Stimulated activated CD4-positive, alpha-beta T cell treated with anti-CD3 and anti-CD28 coated beads, Interleukin-2, amount 100 ng/mL, for 48 hours (primary cell): Measurements from ENCODE around the gene ATP5F1B.
A peak's percentile ranks its signal among the peaks of the same experiment; 100 is the strongest.
"Not testable (repeated sequence)": the region's sequence is repeated elsewhere in the genome, so short reads cannot be mapped to it uniquely, and the experiment has no call there.

Source experiments
- DNase-seq, 2 donors: peaks; one replicate each; pipeline ENCODE4 v3.0.0-alpha.2; 2020

ATP5F1B gene

GRCh38 chr12:56645717-56646446, at the start of gene ATP5F1B:
Gene ATP5F1B, minus strand, starts transcription at chr12:56645984. Its CDS starts 21 bp downstream, at chr12:56645963.
- DNase-seq: peak; percentile 77 to 83

DNA sequence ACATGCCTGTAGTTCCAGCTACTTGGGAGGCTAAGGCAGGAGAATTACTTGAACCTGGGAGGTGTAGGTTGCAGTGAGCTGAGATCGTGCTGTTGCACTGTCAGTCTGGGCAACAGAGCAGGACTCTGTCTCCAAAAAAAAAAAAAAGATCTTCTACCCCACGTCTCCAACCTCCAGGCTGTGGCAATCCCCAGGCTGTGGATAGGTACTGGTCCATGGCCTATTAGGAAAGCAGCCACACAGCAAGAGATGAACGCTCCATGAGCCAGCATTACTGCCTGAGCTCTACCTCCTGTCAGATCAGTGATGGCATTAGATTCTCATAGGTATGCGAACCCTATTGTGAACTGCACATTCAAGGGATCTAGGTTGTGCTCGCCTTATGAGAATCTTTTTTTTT, 48.4 kb upstream of the ATP5F1B start:
- DNase-seq: no peak

GRCh38 chr12:56688846-56689109, 43.0 kb upstream of the ATP5F1B start:
- DNase-seq: no peak

DNA sequence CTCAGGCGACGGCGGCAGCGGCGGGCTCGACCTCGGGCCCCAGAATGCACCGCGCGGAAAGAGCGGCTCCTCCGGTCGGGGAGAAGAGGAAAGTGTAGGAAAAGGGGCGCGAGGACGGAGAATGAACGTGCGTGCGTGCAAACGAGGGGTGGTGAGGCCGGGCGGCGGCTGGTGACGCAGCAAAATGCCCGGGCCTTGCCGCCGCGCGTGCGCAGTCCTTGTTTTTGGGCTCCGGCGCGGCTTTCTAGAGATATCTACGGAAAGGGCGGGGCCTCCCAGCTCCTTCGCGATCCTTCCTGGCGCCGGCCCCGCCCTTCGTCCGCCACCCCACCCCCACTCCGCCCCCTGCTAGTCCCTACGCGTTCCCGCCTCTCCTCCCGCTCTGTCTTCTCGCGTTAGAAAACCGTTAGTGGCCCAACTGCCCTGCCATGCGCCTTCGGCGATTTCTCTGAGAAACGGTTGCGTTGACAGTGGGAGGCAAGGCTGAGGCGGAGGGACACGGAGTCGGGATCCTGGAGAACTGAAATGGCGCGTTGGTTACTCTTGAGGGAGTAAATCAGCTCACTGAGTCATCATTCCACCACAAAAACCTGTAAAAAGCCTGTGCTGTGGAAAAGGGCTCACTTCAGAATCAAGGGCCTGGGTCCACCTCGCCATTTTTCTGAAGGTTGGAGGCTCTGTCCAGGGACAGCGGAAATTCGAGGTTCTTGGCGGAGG, 42.5 kb upstream of the ATP5F1B start, which contains the start of gene PTGES3:
Gene PTGES3, minus strand, starts transcription at position 156 of the 717 bp plus-strand sequence. CDS start 285 bp downstream, outside the sequence.
- peak; percentile 98 for DNase-seq

DNA sequence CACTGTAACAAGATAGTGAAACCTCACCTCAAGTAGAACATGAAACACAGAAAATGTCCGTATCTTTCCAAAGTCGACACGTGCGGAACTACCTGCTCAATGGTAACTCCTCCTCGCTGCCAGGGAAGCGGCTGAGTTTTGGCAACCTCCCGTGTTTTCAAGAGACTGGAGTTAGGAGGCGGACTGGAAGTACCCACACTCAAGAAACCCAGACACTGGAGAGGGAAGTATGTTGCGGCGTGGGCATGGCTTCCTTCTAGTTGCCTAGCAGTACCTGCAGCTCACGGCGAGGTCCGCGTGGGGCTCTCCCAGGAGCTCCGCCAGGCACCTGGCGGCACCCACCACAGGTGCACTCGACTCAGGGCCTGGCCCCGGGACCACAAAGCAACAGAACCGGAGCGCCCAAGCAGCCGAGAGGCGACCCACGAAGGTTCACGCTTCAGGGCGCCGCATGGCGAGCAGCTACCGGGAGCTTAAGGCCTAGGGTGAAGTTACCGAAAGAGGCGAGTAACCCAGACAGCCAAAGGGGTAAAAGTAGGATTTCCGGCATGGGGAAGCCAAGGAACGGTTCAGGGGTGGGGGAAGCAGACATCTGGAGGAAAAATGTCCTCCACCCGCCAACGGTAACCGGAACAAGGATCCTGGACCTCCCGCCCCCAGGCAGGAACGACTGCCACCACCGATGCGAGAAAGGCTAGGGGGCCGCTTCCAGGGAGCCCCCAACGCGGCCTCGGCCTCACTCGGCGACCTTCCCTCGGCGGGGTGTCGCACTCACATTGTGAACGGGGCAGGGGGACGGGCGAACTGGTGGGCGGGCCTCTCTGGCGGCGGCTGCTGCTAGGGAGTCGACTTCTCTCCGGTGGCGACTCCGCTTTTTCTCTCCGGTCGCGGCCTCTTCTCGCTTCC, 41.7 kb upstream of the ATP5F1B start:
- DNase-seq: peak; percentile 36 to 43

- DNase-seq: no peak
Observed at GRCh38 chr12:56684745-56685359, 39.1 kb upstream of the ATP5F1B start.

- DNase-seq: no peak
Observed at GRCh38 chr12:56682323-56682722, 36.5 kb upstream of the ATP5F1B start.

DNA sequence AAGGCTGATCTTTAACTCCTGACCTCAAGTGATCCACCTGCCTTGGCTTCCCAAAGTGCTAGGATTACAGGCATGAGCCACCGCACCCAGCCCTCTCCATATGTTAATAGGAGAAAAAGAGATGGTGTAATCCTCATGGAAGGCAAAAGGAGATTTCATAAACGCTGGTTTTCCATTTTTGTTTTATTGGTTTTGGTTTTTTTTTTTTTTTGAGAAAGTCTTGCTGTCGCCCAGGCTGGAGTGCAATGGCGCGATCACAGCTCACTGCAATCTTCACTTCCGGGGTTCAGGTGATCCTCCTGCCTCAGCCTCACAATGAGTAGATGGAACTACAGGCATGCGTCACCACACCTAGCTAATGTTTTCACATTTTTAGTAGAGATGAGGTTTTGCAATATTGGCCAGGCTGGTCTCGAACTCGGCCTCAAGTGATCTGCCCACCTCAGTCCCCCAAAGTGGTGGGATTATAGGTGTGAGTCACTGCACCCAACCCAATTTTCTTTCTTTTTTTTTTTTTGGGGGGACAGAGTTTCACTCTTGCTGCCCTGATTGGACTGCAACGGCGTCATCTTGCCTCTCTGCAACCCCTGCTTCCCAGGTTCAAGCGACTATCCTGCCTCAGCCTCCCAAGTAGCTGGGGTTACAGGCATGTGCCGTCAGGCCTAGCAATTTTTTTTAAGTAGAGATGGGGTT, 34.2 kb upstream of the ATP5F1B start:
- no peak for DNase-seq

GRCh38 chr12:56678852-56679251, 33.1 kb upstream of the ATP5F1B start:
- no peak for DNase-seq

GRCh38 chr12:56677680-56678079, 31.9 kb upstream of the ATP5F1B start:
- no peak for DNase-seq

DNA sequence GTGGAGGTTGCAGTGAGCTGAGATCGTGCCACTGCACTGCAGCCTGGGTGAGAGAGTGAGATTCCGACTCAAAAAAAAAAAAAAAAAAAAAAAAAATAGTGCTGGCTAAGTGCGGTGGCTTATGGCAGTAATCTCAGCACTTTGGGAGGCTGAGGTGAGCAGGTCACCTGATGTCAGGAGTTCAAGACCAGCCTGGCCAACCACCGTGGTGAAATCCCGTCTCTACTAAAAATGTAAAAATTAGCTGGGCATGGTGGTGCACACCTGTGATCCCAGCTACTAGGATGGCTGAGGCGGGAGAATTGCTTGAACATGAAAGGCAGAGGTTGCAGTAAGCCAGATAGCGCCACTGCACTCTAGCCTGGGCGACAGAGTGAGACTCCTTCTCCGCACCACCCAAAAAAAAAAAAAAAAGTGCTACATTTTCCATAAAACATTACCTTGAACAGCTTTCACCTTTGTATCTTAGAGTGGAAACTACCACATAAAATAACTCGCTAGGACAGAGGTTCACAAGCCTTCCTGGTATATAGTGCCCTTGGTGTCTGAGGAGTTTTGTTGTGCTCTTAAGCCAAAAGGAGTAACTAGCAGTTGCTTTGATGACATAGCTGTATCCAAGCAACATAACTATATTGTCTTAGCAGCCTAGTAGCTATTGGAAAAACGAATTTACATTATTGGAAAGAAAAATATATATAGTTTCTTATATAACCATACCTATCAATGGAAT, 31.2 kb upstream of the ATP5F1B start:
- DNase-seq: no peak

DNA sequence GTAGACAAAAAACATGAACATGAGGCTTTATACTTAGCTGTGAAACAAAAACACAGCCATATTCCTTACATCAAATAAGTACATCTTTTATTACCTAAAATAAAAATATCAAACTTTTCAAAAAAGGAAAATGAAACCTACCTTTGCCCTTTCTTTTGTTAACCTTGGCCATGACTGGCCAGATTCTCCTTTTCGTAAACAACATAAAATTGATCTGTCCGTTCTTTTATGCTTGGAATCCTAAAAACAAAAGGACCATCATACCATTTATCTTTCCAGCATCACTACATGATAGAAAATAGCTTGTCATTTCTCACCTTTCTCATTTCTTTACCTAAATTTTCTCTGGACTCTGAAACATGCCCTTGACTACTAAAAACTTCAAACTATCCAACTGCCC, 25.8 kb upstream of the ATP5F1B start:
- DNase-seq: no peak

DNA sequence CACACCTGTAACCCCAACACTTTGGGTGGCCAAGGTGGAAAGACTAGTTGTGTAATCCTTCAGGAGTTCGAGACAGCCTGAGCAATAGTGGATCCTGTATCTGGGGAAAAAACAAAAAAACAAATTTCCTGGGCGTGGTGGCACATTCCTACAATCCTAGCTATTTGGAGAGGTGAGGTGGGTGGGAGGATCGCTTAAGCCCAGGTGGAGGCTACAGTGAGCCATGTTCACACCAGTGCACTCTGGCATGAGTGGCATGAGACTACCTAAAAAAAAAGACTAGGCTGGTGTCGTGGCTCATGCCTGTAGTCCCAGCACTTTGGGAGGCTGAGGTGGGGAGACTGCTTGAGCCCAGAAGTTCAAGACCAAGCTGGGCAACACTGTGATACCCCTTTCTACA, 25.1 kb upstream of the ATP5F1B start:
- no peak for DNase-seq

- DNase-seq: no peak
Observed at GRCh38 chr12:56668197-56668457, 22.3 kb upstream of the ATP5F1B start.

DNA sequence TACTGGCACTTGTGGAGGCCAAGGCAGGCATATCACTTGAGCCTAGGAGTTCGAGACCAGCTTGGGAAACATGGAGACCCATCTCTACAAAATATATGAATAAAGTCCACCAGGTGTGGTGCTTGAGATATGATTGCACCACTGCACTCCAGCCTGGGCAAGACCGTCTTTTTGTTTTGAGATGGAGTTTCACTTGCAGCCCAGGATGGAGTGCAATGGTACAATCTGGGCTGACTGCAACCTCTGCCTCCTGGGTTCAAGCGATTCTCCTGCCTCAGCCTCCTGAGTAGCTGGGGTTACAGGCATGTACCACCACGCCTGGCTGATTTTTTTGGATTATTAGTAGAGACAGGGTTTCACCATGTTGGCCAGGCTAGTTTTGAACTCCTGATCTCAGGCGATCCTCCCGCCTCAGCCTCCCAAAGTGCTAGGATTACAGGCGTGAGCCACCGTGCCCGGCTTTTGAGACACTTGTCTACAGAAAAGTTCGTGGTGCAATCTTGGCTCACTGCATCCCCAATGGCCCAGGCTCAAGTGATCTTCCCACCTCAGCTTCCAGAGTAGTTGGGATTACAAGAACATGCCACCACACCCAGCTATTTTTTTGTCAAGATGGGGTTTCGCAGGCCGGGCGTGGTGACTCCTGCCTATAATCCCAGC, 16.3 kb upstream of the ATP5F1B start:
- no peak for DNase-seq

DNA sequence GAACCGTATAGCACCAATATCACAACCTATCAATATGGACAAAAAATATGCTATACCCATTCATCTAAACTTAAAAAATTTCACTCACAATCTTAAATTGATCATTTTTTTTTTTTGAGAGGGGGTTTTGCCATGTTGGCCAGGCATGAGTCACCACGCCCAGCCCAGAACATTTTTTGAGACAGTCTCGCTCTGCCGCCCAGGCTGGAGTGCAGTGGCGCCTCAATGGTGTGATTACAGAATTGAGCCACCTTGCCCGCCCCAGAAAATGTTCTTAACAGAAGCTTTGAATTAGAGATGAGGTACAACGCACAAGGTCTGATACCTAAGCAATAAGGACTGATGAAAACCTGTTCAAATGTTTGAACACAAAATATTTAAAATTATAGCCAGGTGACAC, 15.8 kb upstream of the ATP5F1B start:
- DNase-seq: no peak

- no peak for DNase-seq
Observed at GRCh38 chr12:56658921-56659320, 13.1 kb upstream of the ATP5F1B start.

GRCh38 chr12:56657416-56658379, 11.9 kb upstream of the ATP5F1B start:
- DNase-seq: no peak

- not testable (repeated sequence) for DNase-seq
Observed at GRCh38 chr12:56653781-56654180, 8.0 kb upstream of the ATP5F1B start.

- not testable (repeated sequence) for DNase-seq
Observed at GRCh38 chr12:56648023-56648422, 2.2 kb upstream of the ATP5F1B start.
